OCI-M1 (cell line): ENCODE data around the gene TCEAL8.

Source experiments
- DNase-seq: peaks from one replicate; lab custom pipeline; 2025; lab: John Stamatoyannopoulos, UW

Gene TCEAL8

GRCh38 chrX:103214870-103215424, 40.0 kb downstream of the TCEAL8 start, which contains the start of gene BEX4:
Gene BEX4 (plus strand): TSS chrX:103215108. CDS start chrX:103216154, 1,046 bp downstream.
- DNase-seq = peak; percentile 92

- DNase-seq = no peak
Observed at GRCh38 chrX:103212749-103213457, 42.1 kb downstream of the TCEAL8 start.

GRCh38 chrX:103211012-103211715, 43.8 kb downstream of the TCEAL8 start:
- peak; percentile 75 for DNase-seq

- DNase-seq = no peak
Observed at GRCh38 chrX:103210056-103210455, 44.9 kb downstream of the TCEAL8 start.
